ENCODE data around the gene TP63. TPM values are rescaled to one million over a fixed set of nuclear protein-coding genes. Genes with fewer than 3 reads are reported as not detected.

The TP63 gene
- polyA plus RNA-seq, 2 of the 4 experiments (the other 2 are of a cell fraction): 1.5 to 5.4 TPM

GRCh38 chr3:189724356-189724755 is 93.2 kb downstream of the TP63 start:
- Histone ChIP-seq H3K4me1 (peaks cover 6% of the 10 kb centered on the region; the same call in 1 of the 3 replicates), H3K9me3 (no peaks in the 10 kb centered on the region), H3K4me2 (no peak overlapping the region), H3K4me3 (no peak overlapping the region), H3K27ac (no peak overlapping the region)
- ChIA-PET CTCF (no interaction called here), POLR2A (no interaction called here)
- ATAC-seq (no peak), DNase-seq (ENCODE audit: low read depth in 1 of 2, low spot score in 1 of 2) (no peak), FAIRE-seq (no peak)
- 97% methylated on average over 4 of the region's 4 CpGs for WGBS (ENCODE audit: missing lambda C conversion rate)
- TF ChIP-seq RCOR1 (IDR thresholded peaks at IDR 0.05; ENCODE audit: low read depth, low read length) (no peak), ZNF302 (CRISPR knock-in tag; IDR thresholded peaks at IDR 0.05) (no peak)

GRCh38 chr3:189726277-189726676 is 95.1 kb downstream of the TP63 start:
- ChIA-PET POLR2A (no interaction called here), CTCF (no interaction called here)
- TF ChIP-seq MAZ (IDR thresholded peaks at IDR 0.05; ENCODE audit: borderline replicate concordance, low read depth, low read length): no peak
- TF ChIP-seq HOXB5 (CRISPR knock-in tag; IDR thresholded peaks at IDR 0.05): no peak
- no peak for TF ChIP-seq MYC (IDR thresholded peaks at IDR 0.05; ENCODE audit: borderline replicate concordance, low read length)
- no peak for TF ChIP-seq HMGXB4 (CRISPR knock-in tag; IDR thresholded peaks at IDR 0.05; ENCODE audit: borderline replicate concordance)
- FAIRE-seq (no peak), ATAC-seq (no peak), DNase-seq (ENCODE audit: low read depth in 1 of 2, low spot score in 1 of 2) (no peak)
- no peak overlapping the region for H3K4me3 ChIP-seq
- peaks cover 6% of the 10 kb centered on the region; the same call in 1 of the 3 replicates for H3K4me1 ChIP-seq
- 61% methylated on average over 2 of the region's 2 CpGs for WGBS (ENCODE audit: missing lambda C conversion rate)
- no peaks in the 10 kb centered on the region for H3K9me3 ChIP-seq
- no peak overlapping the region for H3K4me2 ChIP-seq
- no peak overlapping the region for H3K27ac ChIP-seq

DNA sequence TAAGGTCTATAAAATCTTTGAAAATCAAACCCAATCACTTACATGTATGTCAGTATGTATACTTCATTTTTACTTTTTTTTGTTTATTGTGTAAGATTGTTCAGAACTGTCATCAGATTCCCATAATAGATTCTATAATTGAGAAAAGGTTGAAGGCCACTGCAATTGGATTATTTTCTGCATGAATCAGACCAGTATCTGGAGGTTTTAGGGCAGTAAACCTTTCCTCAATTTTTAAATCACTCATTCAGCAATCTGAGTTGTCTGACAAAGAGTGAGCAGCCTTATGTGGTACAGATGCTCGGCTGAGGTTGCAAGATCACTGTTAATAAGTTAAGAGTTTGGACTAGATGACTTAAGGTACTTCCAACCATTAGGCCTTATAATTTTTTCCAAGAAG is 96.0 kb downstream of the TP63 start:
- no peak overlapping the region for H3K4me3 ChIP-seq
- ChIA-PET POLR2A (no interaction called here), CTCF (no interaction called here)
- ATAC-seq: no peak
- no peak overlapping the region for H3K27ac ChIP-seq
- peaks cover 1% of the 10 kb centered on the region; the same call in 1 of the 3 replicates for H3K4me1 ChIP-seq
- 94% methylated on average over 1 of the region's 1 CpG for WGBS (ENCODE audit: missing lambda C conversion rate)
- FAIRE-seq: no peak
- TF ChIP-seq BHLHE40 (IDR thresholded peaks at IDR 0.05; ENCODE audit: low read depth, low read length) (no peak), RARB (CRISPR knock-in tag; IDR thresholded peaks at IDR 0.05) (no peak), TFCP2L1 (CRISPR knock-in tag; IDR thresholded peaks at IDR 0.05) (no peak), KDM1A (IDR thresholded peaks at IDR 0.05; ENCODE audit: low read depth) (no peak), EHF (CRISPR knock-in tag; IDR thresholded peaks at IDR 0.05) (no peak), POLR2A (IDR thresholded peaks at IDR 0.05; ENCODE audit: low read length) (no peak), RFX5 (IDR thresholded peaks at IDR 0.05) (no peak), CBX8 (IDR thresholded peaks at IDR 0.05) (no peak), CEBPB (IDR thresholded peaks at IDR 0.05) (no peak), NR3C1 (IDR thresholded peaks at IDR 0.05) (no peak), FOSB (CRISPR knock-in tag; IDR thresholded peaks at IDR 0.05) (no peak), SREBF2 (IDR thresholded peaks at IDR 0.05) (no peak), MAFK (IDR thresholded peaks at IDR 0.05; ENCODE audit: partially characterized antibody) (no peak), CHD4 (IDR thresholded peaks at IDR 0.05; ENCODE audit: borderline replicate concordance) (no peak), ELK1 (IDR thresholded peaks at IDR 0.05; ENCODE audit: low read depth, low read length) (no peak), E2F6 (IDR thresholded peaks at IDR 0.05; ENCODE audit: borderline replicate concordance, low read depth) (no peak), PHF8 (IDR thresholded peaks at IDR 0.05; ENCODE audit: borderline replicate concordance, low read depth) (no peak), HEYL (CRISPR knock-in tag; IDR thresholded peaks at IDR 0.05) (no peak)
- TF ChIP-seq, protein P1, sequence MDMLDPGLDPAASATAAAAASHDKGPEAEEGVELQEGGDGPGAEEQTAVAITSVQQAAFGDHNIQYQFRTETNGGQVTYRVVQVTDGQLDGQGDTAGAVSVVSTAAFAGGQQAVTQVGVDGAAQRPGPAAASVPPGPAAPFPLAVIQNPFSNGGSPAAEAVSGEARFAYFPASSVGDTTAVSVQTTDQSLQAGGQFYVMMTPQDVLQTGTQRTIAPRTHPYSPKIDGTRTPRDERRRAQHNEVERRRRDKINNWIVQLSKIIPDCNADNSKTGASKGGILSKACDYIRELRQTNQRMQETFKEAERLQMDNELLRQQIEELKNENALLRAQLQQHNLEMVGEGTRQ (IDR thresholded peaks at IDR 0.05): no peak
- TF ChIP-seq, protein P2, sequence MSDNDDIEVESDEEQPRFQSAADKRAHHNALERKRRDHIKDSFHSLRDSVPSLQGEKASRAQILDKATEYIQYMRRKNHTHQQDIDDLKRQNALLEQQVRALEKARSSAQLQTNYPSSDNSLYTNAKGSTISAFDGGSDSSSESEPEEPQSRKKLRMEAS (IDR thresholded peaks at IDR 0.05): no peak
- no peak for DNase-seq (ENCODE audit: low read depth in 1 of 2, low spot score in 1 of 2)
- H3K4me2 ChIP-seq: no peak overlapping the region
- no peaks in the 10 kb centered on the region for H3K9me3 ChIP-seq

Measured in A549 (cell line).